HepG2 (cell line): ENCODE data around the gene TBX5. TPM values are rescaled to one million over a fixed set of nuclear protein-coding genes. Genes with fewer than 3 reads are reported as not detected.

Experiments used
- ATAC-seq: fragments of 200-7000 bp; cut with Tn5 transposase; 3 replicates; pipeline ENCODE4 v1.9.1; 2020; ENCODE audit warnings: mild to moderate bottlenecking, moderate library complexity
- BruUV-seq: library from RNA; stranded (reverse); fragments of 400-500 nt; replicated peaks from 2 replicates; lab custom pipeline; 2021; lab: Mats Ljungman, UMichigan
- CTCF ChIA-PET: fragments of 300-600 bp; formaldehyde crosslinking; extraction: SDS; loops from one replicate; lab custom pipeline; 2021; ENCODE audit warnings: low total read pairs, inconsistent platforms, low intra/inter-chr PET ratio; lab: Yijun Ruan, JAX
- POLR2A ChIA-PET: fragments of 350-600 bp; sonication (Branson Sonifier 250); formaldehyde crosslinking; loops from one replicate; lab custom pipeline; 2020; ENCODE audit warnings: antibody characterized with exemption, inconsistent platforms; lab: Yijun Ruan, JAX
- DNase-seq: peaks from one replicate; pipeline ENCODE4 v3.0.0-alpha.2; 2015; ENCODE audit warnings: low spot score
- FAIRE-seq: peaks from 3 replicates; lab custom pipeline; 2011; peaks lifted over from hg19 to GRCh38; lab: Jason Lieb, UNC
- H2AFZ ChIP-seq: one replicate; pipeline ENCODE4 v1.6.1; 2011; ENCODE audit warnings: low read length, inconsistent platforms
- H3K27ac ChIP-seq: fragments of 300-600 bp; 3 replicates; pipeline ENCODE4 v1.8.0; 2011; ENCODE audit warnings: mixed run types, mild to moderate bottlenecking, mixed read lengths, low read length, inconsistent platforms; ENCODE audit not compliant: insufficient read depth; ENCODE audit errors: extremely low read length
- H3K27me3 ChIP-seq, 2 experiments: fragments of 200-600 bp in 1 of 2; 2 replicates in 1 of 2; 3 replicates in 1 of 2; pipeline versions ENCODE4 v1.6.0 to v1.8.0; 2011; ENCODE audit warnings: low read length in 2 of 2, mild to moderate bottlenecking in 2 of 2, moderate library complexity in 2 of 2, inconsistent platforms in 1 of 2; ENCODE audit not compliant: insufficient read depth in 2 of 2, control insufficient read depth in 1 of 2
- H3K36me3 ChIP-seq, 2 experiments: fragments of 200-600 bp in 1 of 2; replicated peaks in 1 of 2; 2 replicates in 1 of 2; 3 replicates in 1 of 2; pipeline versions ENCODE4 v1.5.1 to v1.8.0; 2011; ENCODE audit warnings: low read length in 2 of 2, inconsistent platforms in 1 of 2; ENCODE audit not compliant: insufficient read depth in 2 of 2, control insufficient read depth in 1 of 2
- H3K4me1 ChIP-seq: 2 replicates; pipeline ENCODE4 v1.5.1; 2012; ENCODE audit warnings: low read length, inconsistent platforms; ENCODE audit not compliant: insufficient read depth
- H3K4me2 ChIP-seq: 2 replicates; pipeline ENCODE4 v1.6.0; 2011; ENCODE audit warnings: low read depth, low read length, inconsistent platforms
- H3K4me3 ChIP-seq, 3 experiments: fragments of 200-600 bp in 1 of 3; sonication (generic), shearing (Covaris generic) in 1 of 3; replicated peaks in 1 of 3; 2 replicates each; pipeline ENCODE4 v1.5.1; 2011 to 2016; ENCODE audit warnings: low read length in 3 of 3, inconsistent platforms in 2 of 3, low read depth in 2 of 3, mild to moderate bottlenecking in 2 of 3, control low read depth in 1 of 3, mixed read lengths in 1 of 3; ENCODE audit not compliant: insufficient read depth in 1 of 3
- H3K79me2 ChIP-seq: one replicate; pipeline ENCODE4 v1.6.1; 2011; ENCODE audit warnings: low read length, inconsistent platforms; ENCODE audit not compliant: insufficient read depth
- H3K9ac ChIP-seq: 2 replicates; pipeline ENCODE4 v1.6.0; 2011; ENCODE audit warnings: mild to moderate bottlenecking, low read depth, low read length, inconsistent platforms; ENCODE audit not compliant: insufficient read depth
- H3K9me3 ChIP-seq: 2 replicates; pipeline ENCODE4 v1.5.1; 2012; ENCODE audit warnings: mild to moderate bottlenecking, low read length
- H4K20me1 ChIP-seq: 2 replicates; pipeline ENCODE4 v1.6.0; 2011; ENCODE audit warnings: inconsistent platforms, mild to moderate bottlenecking, low read length, moderate library complexity; ENCODE audit not compliant: insufficient read depth
- CREB1 ChIP-seq, 2 experiments: fragments of 450-650 bp in 1 of 2; IDR thresholded peaks; 2 replicates each; pipeline ENCODE4 v1.6.1; 2016 to 2017; ENCODE audit warnings: control low read depth in 1 of 2, mild to moderate bottlenecking in 1 of 2, missing compliant biosample characterization in 1 of 2, missing genetic modification characterization in 1 of 2
- FOXO1 ChIP-seq: sonication (generic); formaldehyde crosslinking; IDR thresholded peaks from 2 replicates; pipeline ENCODE4 v1.4.0; 2020; ENCODE audit warnings: missing genetic modification reagents
- GFI1 ChIP-seq: sonication (generic); formaldehyde crosslinking; IDR thresholded peaks from 2 replicates; pipeline ENCODE4 v1.5.0; 2020; ENCODE audit warnings: missing genetic modification reagents, mild to moderate bottlenecking, borderline replicate concordance
- MNT ChIP-seq: fragments of 450-650 bp; IDR thresholded peaks from 2 replicates; pipeline ENCODE4 v1.6.1; 2016
- SMARCC2 ChIP-seq: fragments of 450-650 bp; IDR thresholded peaks from 2 replicates; pipeline ENCODE4 v1.6.1; 2017; ENCODE audit warnings: antibody characterized with exemption, mild to moderate bottlenecking
- ZFYVE20 ChIP-seq: sonication (generic); formaldehyde crosslinking; IDR thresholded peaks from 2 replicates; pipeline ENCODE4 v1.8.0; 2023; ENCODE audit warnings: low read depth, mild to moderate bottlenecking, moderate library complexity, missing genetic modification reagents, borderline replicate concordance
- ZMYM2 ChIP-seq: sonication (generic); formaldehyde crosslinking; IDR thresholded peaks from 2 replicates; pipeline ENCODE4 v1.8.0; 2022; ENCODE audit warnings: mild to moderate bottlenecking, missing genetic modification reagents
- WGBS: methylation state at CpG from one replicate; pipeline ENCODE4 v1.1.6; 2017; ENCODE audit warnings: low lambda C conversion rate; 5-methylcytosine and 5-hydroxymethylcytosine counted together
- in situ Hi-C: cut with HindIII; loops from 2 replicates; pipeline ENCODE4 v1.10.0; 2017; ENCODE audit warnings: low pct_unique_long_range_greater_than_20kb; ENCODE audit not compliant: extremely low pct_ligation_motif_present
- intact Hi-C: fragments of 100-400 bp; cut with micrococcal nuclease; formaldehyde crosslinking; loops from one replicate; pipeline ENCODE4 v1.10.0; 2022; ENCODE audit not compliant: unreplicated experiment
- polyA plus RNA-seq, 8 experiments: library from polyadenylated mRNA; depleted of rRNA in 3 of 8; stranded (reverse) in 7 of 8; unstranded in 1 of 8; fragments of >200 nt; fragmentation: Illumina TruSeq in 4 of 8; extraction: Trizol in 4 of 8; gene quantifications; 2 replicates each; pipeline versions ENCODE4 v1.2.1 to v1.2.3, GENCODE V29; 2011 to 2016; ENCODE audit warnings: low read depth in 4 of 8, missing spikeins in 1 of 8, mixed read lengths in 1 of 8; ENCODE audit not compliant: insufficient read depth in 1 of 8
- total RNA-seq, 5 experiments: library from RNA; depleted of rRNA; stranded (reverse); fragments of >200 nt; fragmentation: Illumina TruSeq; extraction: Trizol; gene quantifications; 2 replicates each; pipeline ENCODE4 v1.2.3, GENCODE V29; 2016; ENCODE audit warnings: low read depth in 1 of 5

The TBX5 gene
- total and polyA plus RNA-seq, 2 of the 13 experiments (the other 11 are each of a cell fraction or from before 2014, with no cell fraction given) = not detected

GRCh38 chr12:114450019-114450418 lies 44.1 kb upstream of the TBX5 start:
- Histone ChIP-seq H3K4me1 (no peaks in the 10 kb centered on the region), H3K27me3 (peaks cover 8 to 55% of the 10 kb centered on the region in 2 experiments; a peak in 4 of 5 replicates), H3K79me2 (no peaks in the 10 kb centered on the region), H2AFZ (no peak overlapping the region), H3K36me3 (no peaks in the 10 kb centered on the region), H4K20me1 (no peaks in the 10 kb centered on the region), H3K4me3 (no peak overlapping the region), H3K9me3 (no peaks in the 10 kb centered on the region), H3K4me2 (no peak overlapping the region), H3K9ac (no peak overlapping the region), H3K27ac (no peak overlapping the region)
- 2% methylated on average over 5 of the region's 5 CpGs for WGBS
- FAIRE-seq = no peak
- ATAC-seq = no peak
- DNase-seq = no peak
- CTCF ChIA-PET = no interaction called here
- intact Hi-C loops (no loop called here), in situ Hi-C loops (no loop called here)
- no TSS peak for BruUV-seq
- POLR2A ChIA-PET = no interaction called here
- no peak for TF ChIP-seq ZFYVE20 (CRISPR knock-in tag)
- TF ChIP-seq MNT = peak; percentile 78
- TF ChIP-seq CREB1 (IDR thresholded peaks at IDR 0.05) = peak; percentile 69
- TF ChIP-seq CREB1 (CRISPR knock-in tag; IDR thresholded peaks at IDR 0.05) = no peak

- intact Hi-C loops (no loop called here), in situ Hi-C loops (no loop called here)
- no peak overlapping the region for H3K9ac ChIP-seq
- H3K79me2 ChIP-seq = no peaks in the 10 kb centered on the region
- H3K4me1 ChIP-seq = no peaks in the 10 kb centered on the region
- WGBS = 7% methylated on average over 9 of the region's 23 CpGs
- no peak overlapping the region for H3K27ac ChIP-seq
- CTCF ChIA-PET = no interaction called here
- POLR2A ChIA-PET = no interaction called here
- no peaks in the 10 kb centered on the region for H4K20me1 ChIP-seq
- no peak overlapping the region for H3K4me2 ChIP-seq
- H2AFZ ChIP-seq = no peak overlapping the region
- peaks cover 10 to 70% of the 10 kb centered on the region in 2 experiments for H3K27me3 ChIP-seq
- no TSS peak for BruUV-seq
- TF ChIP-seq SMARCC2 = no peak
- TF ChIP-seq FOXO1 (CRISPR knock-in tag) = no peak
- TF ChIP-seq ZMYM2 (CRISPR knock-in tag) = no peak
- no peak for TF ChIP-seq GFI1 (CRISPR knock-in tag)
- DNase-seq = no peak
- no peaks in the 10 kb centered on the region for H3K36me3 ChIP-seq
- no peak overlapping the region for H3K4me3 ChIP-seq
- FAIRE-seq = no peak
- ATAC-seq = no peak
- H3K9me3 ChIP-seq = no peaks in the 10 kb centered on the region
Measured at GRCh38 chr12:114448618-114448933, 42.6 kb upstream of the TBX5 start.
